IMR-90 (cell line): ENCODE data around the gene SPATA25. TPM values are rescaled to one million over a fixed set of nuclear protein-coding genes. Genes with fewer than 3 reads are reported as not detected.
A peak's percentile ranks its signal among the peaks of the same experiment; 100 is the strongest.

Experiments used
- ATAC-seq: fragments of 200-7000 bp; cut with Tn5 transposase; 2 replicates; pipeline ENCODE4 v1.9.1; 2020; ENCODE audit warnings: low read depth, mild to moderate bottlenecking, moderate library complexity
- BruUV-seq: library from RNA; stranded (reverse); fragments of 400-500 nt; replicated peaks from 2 replicates; lab custom pipeline; 2021; lab: Mats Ljungman, UMichigan
- CTCF ChIA-PET: fragments of 300-600 bp; formaldehyde crosslinking; extraction: SDS; loops from one replicate; lab custom pipeline; 2021; ENCODE audit warnings: antibody characterized with exemption; lab: Yijun Ruan, JAX
- POLR2A ChIA-PET: fragments of 300-600 bp; sonication (Branson Sonifier 250); formaldehyde crosslinking; loops from one replicate; lab custom pipeline; 2022; ENCODE audit warnings: antibody characterized with exemption; ENCODE audit not compliant: unreplicated experiment; lab: Charles Lee
- DNase-seq: peaks from one replicate; pipeline ENCODE4 v3.0.0; 2013
- H2AFZ ChIP-seq: replicated peaks from 2 replicates; pipeline ENCODE3; 2013; ENCODE audit warnings: low read length, mild to moderate bottlenecking; ENCODE audit not compliant: poor library complexity
- H2AK5ac ChIP-seq: 2 replicates; pipeline ENCODE4 v1.6.1; 2013; ENCODE audit warnings: low read depth, low read length, inconsistent platforms
- H2AK9ac ChIP-seq: replicated peaks from 2 replicates; pipeline ENCODE3; 2013; ENCODE audit warnings: mild to moderate bottlenecking, low read depth, low read length, moderate library complexity; ENCODE audit not compliant: poor library complexity
- H2BK120ac ChIP-seq: 2 replicates; pipeline ENCODE4 v1.6.1; 2013; ENCODE audit warnings: low read depth, low read length, inconsistent platforms
- H2BK15ac ChIP-seq: 3 replicates; pipeline ENCODE4 v1.6.1; 2013; ENCODE audit warnings: low read depth, low read length, inconsistent platforms
- H2BK20ac ChIP-seq: 2 replicates; pipeline ENCODE4 v1.6.1; 2013; ENCODE audit warnings: low read depth, mild to moderate bottlenecking, inconsistent platforms, low read length, moderate library complexity
- H2BK5ac ChIP-seq: 2 replicates; pipeline ENCODE4 v1.6.1; 2013; ENCODE audit warnings: mild to moderate bottlenecking, low read depth, low read length, inconsistent platforms; ENCODE audit not compliant: poor library complexity, severe bottlenecking
- H3K14ac ChIP-seq: replicated peaks from 2 replicates; pipeline ENCODE4 v1.6.1; 2013; ENCODE audit warnings: low read depth, low read length, inconsistent platforms
- H3K18ac ChIP-seq: 2 replicates; pipeline ENCODE4 v1.6.1; 2013; ENCODE audit warnings: low read depth, low read length, control low read depth
- H3K23ac ChIP-seq: 2 replicates; pipeline ENCODE4 v1.6.1; 2013; ENCODE audit warnings: low read depth, low read length, inconsistent platforms
- H3K27ac ChIP-seq: 2 replicates; pipeline ENCODE4 v1.5.1; 2013; ENCODE audit warnings: mild to moderate bottlenecking, control low read depth, low read length; ENCODE audit not compliant: insufficient read depth
- H3K27me3 ChIP-seq: 2 replicates; pipeline ENCODE4 v1.6.1; 2013; ENCODE audit warnings: low read length; ENCODE audit not compliant: control insufficient read depth, insufficient read depth
- H3K36me3 ChIP-seq: 2 replicates; pipeline ENCODE4 v1.6.1; 2013; ENCODE audit warnings: low read length, mixed read lengths; ENCODE audit not compliant: control insufficient read depth, insufficient read depth
- H3K4ac ChIP-seq: 2 replicates; pipeline ENCODE4 v1.6.1; 2013; ENCODE audit warnings: low read depth, low read length, inconsistent platforms
- H3K4me1 ChIP-seq: 2 replicates; pipeline ENCODE4 v1.6.1; 2013; ENCODE audit warnings: low read length, mixed read lengths; ENCODE audit not compliant: control insufficient read depth, insufficient read depth
- H3K4me2 ChIP-seq: 2 replicates; pipeline ENCODE4 v1.6.1; 2013; ENCODE audit warnings: low read depth, mild to moderate bottlenecking, control low read depth, low read length, moderate library complexity
- H3K4me3 ChIP-seq: 2 replicates; pipeline ENCODE4 v1.5.1; 2013; ENCODE audit warnings: low read depth, mild to moderate bottlenecking, control low read depth, low read length, moderate library complexity; ENCODE audit not compliant: insufficient read depth
- H3K56ac ChIP-seq: 2 replicates; pipeline ENCODE4 v1.6.1; 2013; ENCODE audit warnings: low read length, inconsistent platforms; ENCODE audit not compliant: insufficient read depth; ENCODE audit errors: extremely low read depth
- H3K79me1 ChIP-seq, 2 experiments: 2 replicates each; pipeline ENCODE4 v1.6.1; 2013; ENCODE audit warnings: low read length in 2 of 2, inconsistent platforms in 1 of 2, low read depth in 1 of 2
- H3K9ac ChIP-seq: 2 replicates; pipeline ENCODE4 v1.6.1; 2013; ENCODE audit warnings: low read depth, low read length, control low read depth
- H3K9me1 ChIP-seq: 2 replicates; pipeline ENCODE4 v1.6.1; 2013; ENCODE audit warnings: low read length, inconsistent platforms; ENCODE audit not compliant: insufficient read depth
- H3K9me3 ChIP-seq: 2 replicates; pipeline ENCODE4 v1.6.1; 2013; ENCODE audit warnings: low read length; ENCODE audit not compliant: control insufficient read depth, insufficient read depth
- H4K20me1 ChIP-seq: 2 replicates; pipeline ENCODE4 v1.6.1; 2013; ENCODE audit warnings: low read length, inconsistent platforms; ENCODE audit not compliant: insufficient read depth
- H4K5ac ChIP-seq: 2 replicates; pipeline ENCODE4 v1.6.1; 2013; ENCODE audit warnings: mild to moderate bottlenecking, low read depth, low read length, control low read depth
- H4K8ac ChIP-seq, 2 experiments: 2 replicates each; pipeline ENCODE4 v1.6.1; 2013; ENCODE audit warnings: low read depth in 2 of 2, low read length in 2 of 2, control low read depth in 1 of 2, inconsistent platforms in 1 of 2
- H4K91ac ChIP-seq: 2 replicates; pipeline ENCODE4 v1.6.1; 2013; ENCODE audit warnings: low read depth, low read length, inconsistent platforms; ENCODE audit not compliant: insufficient read depth
- BHLHE40 ChIP-seq: fragments of 150-350 bp; IDR thresholded peaks from 2 replicates; pipeline ENCODE4 v1.6.1; 2016; ENCODE audit warnings: mild to moderate bottlenecking, low read depth, low read length
- CHD1 ChIP-seq: IDR thresholded peaks from 2 replicates; pipeline ENCODE4 v1.6.1; 2012; ENCODE audit warnings: low read depth, low read length, improper control_type of control experiment
- ELK1 ChIP-seq: fragments of 150-350 bp; IDR thresholded peaks from 2 replicates; pipeline ENCODE4 v1.6.1; 2016; ENCODE audit warnings: low read depth, mild to moderate bottlenecking, low read length, moderate library complexity, borderline replicate concordance
- FOS ChIP-seq: fragments of 150-350 bp; IDR thresholded peaks from 2 replicates; pipeline ENCODE4 v1.6.1; 2016; ENCODE audit warnings: low read depth, low read length
- MAFK ChIP-seq: IDR thresholded peaks from 2 replicates; pipeline ENCODE4 v1.6.1; 2012; ENCODE audit warnings: low read depth, low read length, improper control_type of control experiment
- MXI1 ChIP-seq: IDR thresholded peaks from 2 replicates; pipeline ENCODE4 v1.6.1; 2012; ENCODE audit warnings: low read depth, mild to moderate bottlenecking, low read length, moderate library complexity, borderline replicate concordance
- POLR2A ChIP-seq: IDR thresholded peaks from 2 replicates; pipeline ENCODE4 v1.6.1; 2012; ENCODE audit warnings: mild to moderate bottlenecking, low read depth, low read length
- RAD21 ChIP-seq: IDR thresholded peaks from 2 replicates; pipeline ENCODE4 v1.6.1; 2012; ENCODE audit warnings: low read length, improper control_type of control experiment
- RCOR1 ChIP-seq: IDR thresholded peaks from 2 replicates; pipeline ENCODE4 v1.6.1; 2012; ENCODE audit warnings: mild to moderate bottlenecking, low read length, improper control_type of control experiment; ENCODE audit not compliant: insufficient replicate concordance
- WGBS, 2 experiments: methylation state at CpG; one replicate each; pipeline versions ENCODE4 v1.1.5 to v1.1.7; 2013; ENCODE audit warnings: missing lambda C conversion rate in 2 of 2; ENCODE audit not compliant: insufficient read length in 1 of 2; ENCODE audit errors: extremely low coverage in 2 of 2; 5-methylcytosine and 5-hydroxymethylcytosine counted together
- dilution Hi-C: fragments of 300-500 bp; cut with HindIII; formaldehyde crosslinking; loops from one replicate; pipeline ENCODE4 v1.14.3; 2018; ENCODE audit warnings: low sequenced_read_pairs; ENCODE audit not compliant: unreplicated experiment
- in situ Hi-C: fragments of 300-500 bp; cut with MboI; formaldehyde crosslinking; loops from 3 replicates; pipeline ENCODE4 v1.14.3; 2019; ENCODE audit warnings: low sequenced_read_pairs, inconsistent platforms, mixed read lengths
- intact Hi-C: fragments of 100-400 bp; cut with micrococcal nuclease; formaldehyde crosslinking; loops from 2 replicates; pipeline ENCODE4 v1.10.0; 2022
- polyA plus RNA-seq, 3 experiments: library from polyadenylated mRNA; depleted of rRNA; stranded (reverse); fragments of >200 nt; gene quantifications; 2 replicates each; pipeline ENCODE4 v1.2.3, GENCODE V29; 2012; ENCODE audit warnings: low replicate concordance in 1 of 3
- total RNA-seq: library from RNA; depleted of rRNA; stranded (reverse); fragments of >200 nt; gene quantifications from 2 replicates; pipeline ENCODE4 v1.2.3, GENCODE V29; 2012

The SPATA25 gene
- total and polyA plus RNA-seq, 2 of the 4 experiments (the other 2 are of a cell fraction): 0.18 to 0.36 TPM

DNA sequence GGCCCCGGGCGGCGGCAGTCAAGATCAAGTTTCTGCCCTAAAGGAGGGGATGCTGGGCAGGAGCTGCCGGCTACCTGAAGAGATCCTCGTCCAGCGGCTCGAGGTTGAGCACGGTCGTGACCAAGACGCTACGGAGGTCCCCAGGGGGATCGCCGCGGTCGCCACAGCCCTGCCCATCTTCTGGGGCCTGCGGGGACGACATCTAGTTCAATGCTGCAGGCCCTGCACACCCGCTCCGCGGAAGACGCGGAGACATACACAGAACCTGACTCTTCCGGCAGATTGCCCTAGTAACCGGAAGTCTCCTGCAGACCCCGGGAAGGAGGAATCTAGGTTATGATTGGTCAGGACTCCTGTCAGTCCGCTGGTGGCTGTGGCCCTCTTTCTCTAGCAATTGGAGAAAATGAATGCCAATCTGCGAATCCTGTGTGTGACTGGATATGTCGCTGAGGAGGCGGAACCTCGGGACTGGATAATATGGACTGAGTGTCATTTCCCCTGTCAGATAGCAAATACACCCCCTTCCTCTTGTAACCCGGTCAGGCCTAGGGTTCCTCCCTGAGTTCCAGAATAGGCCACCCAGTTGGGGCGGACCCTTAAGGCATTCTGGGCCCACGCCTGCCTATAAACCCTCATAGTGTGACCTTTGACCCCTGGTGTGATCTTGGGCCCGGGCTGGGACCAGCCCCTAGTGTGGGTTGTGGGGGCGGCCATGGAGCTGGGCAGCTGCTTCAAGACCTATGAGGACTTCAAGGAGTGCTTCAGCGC, 30.1 kb downstream of the SPATA25 start, which contains the start of the genes ACOT8 and ZSWIM3:
TSS of gene ACOT8 (minus strand) at position 279 of the 768 bp plus-strand sequence. CDS start at position 202, 77 bp downstream.
TSS of gene ZSWIM3 (plus strand) at position 501 of the 768 bp plus-strand sequence. CDS start at position 713, 212 bp downstream.
- peak within 1 kb of the TSS; percentile 97 for H2AFZ ChIP-seq
- H3K36me3 ChIP-seq: peaks cover 6% of the 10 kb centered on the region; the same call in 1 of the 2 replicates
- no peak within 1 kb of the TSS for H2BK15ac ChIP-seq
- no peaks in the 10 kb centered on the region for H4K20me1 ChIP-seq
- DNase-seq (peak; percentile 100), ATAC-seq (peak; percentile 99)
- H2BK20ac ChIP-seq: no peak within 1 kb of the TSS
- H2BK120ac ChIP-seq: peak within 1 kb of the TSS; percentile 30; the same call in 1 of the 2 replicates
- BruUV-seq: no TSS peak
- H4K5ac ChIP-seq: peak within 1 kb of the TSS; percentile 91
- H3K14ac ChIP-seq: peak within 1 kb of the TSS; percentile 90
- WGBS, 2 experiments: 2% methylated on average over 16 of the region's 36 CpGs; no CpG with 5 or more reads in 1 of the 2 experiments
- TF ChIP-seq RCOR1 (no peak), MXI1 (0 out of 2 replicates have a peak, but pooled peaks have one; percentile 17), RAD21 (no peak), FOS (peak; percentile 74; the same call in 1 of the 2 replicates), MAFK (peak; percentile 33; the same call in 1 of the 2 replicates), ELK1 (no peak), BHLHE40 (peak; percentile 46; the same call in 1 of the 2 replicates), POLR2A (0 out of 2 replicates have a peak, but pooled peaks have one; percentile 18), CHD1 (no peak)
- H3K9me1 ChIP-seq: peaks cover 8% of the 10 kb centered on the region
- peak within 1 kb of the TSS; percentile 78 for H4K91ac ChIP-seq
- H2BK5ac ChIP-seq: peak within 1 kb of the TSS; percentile 72
- no peaks in the 10 kb centered on the region for H3K27me3 ChIP-seq
- ChIA-PET CTCF (no interaction called here), POLR2A (interaction anchor here (0.9 kb wide), 1 partner anchor 23 kb away, joined by 3 read pairs; no protein-coding TSS in a partner anchor)
- peak within 1 kb of the TSS; percentile 25; the same call in 1 of the 2 replicates for H3K56ac ChIP-seq
- H3K9ac ChIP-seq: peak within 1 kb of the TSS; percentile 80
- H2AK5ac ChIP-seq: peak within 1 kb of the TSS; percentile 74
- peak within 1 kb of the TSS; percentile 81 for H3K23ac ChIP-seq
- H3K4me2 ChIP-seq: peak within 1 kb of the TSS; percentile 95
- peak within 1 kb of the TSS; percentile 77 for H3K4me3 ChIP-seq
- in situ Hi-C loops: no loop called here
- intact Hi-C loops: loop anchor here (2.0 kb wide), 1 partner anchor 78 kb away; the partner anchor contains the start of gene PCIF1
- peaks cover 25 to 63% of the 10 kb centered on the region in 2 experiments for H3K79me1 ChIP-seq
- peak within 1 kb of the TSS; percentile 92 for H2AK9ac ChIP-seq
- peak within 1 kb of the TSS; percentile 94 for H3K4ac ChIP-seq
- H4K8ac ChIP-seq: peak within 1 kb of the TSS; percentile 82 to 95
- H3K4me1 ChIP-seq: peaks cover 8% of the 10 kb centered on the region; the same call in 1 of the 2 replicates
- peak within 1 kb of the TSS; percentile 78 for H3K27ac ChIP-seq
- H3K18ac ChIP-seq: peak within 1 kb of the TSS; percentile 6; the same call in 1 of the 2 replicates
- H3K9me3 ChIP-seq: no peaks in the 10 kb centered on the region
- dilution Hi-C loops: no loop called here
